Measurements from ENCODE around the gene SCGB3A2.
"Not testable (repeated sequence)": the region's sequence is repeated elsewhere in the genome, so short reads cannot be mapped to it uniquely, and the experiment has no call there.

SCGB3A2 gene

GRCh38 chr5:147872744-147873435, 5.6 kb upstream of the SCGB3A2 start:
- not testable (repeated sequence) for ATAC-seq

GRCh38 chr5:147874118-147874875, 4.2 kb upstream of the SCGB3A2 start:
- ATAC-seq, result not testable (repeated sequence)

GRCh38 chr5:147874910-147875367, 3.6 kb upstream of the SCGB3A2 start:
- no peak for ATAC-seq

GRCh38 chr5:147876141-147876540, 2.4 kb upstream of the SCGB3A2 start:
- TF ChIP-seq RARB (CRISPR knock-in tag; IDR thresholded peaks at IDR 0.05), result no peak
- TF ChIP-seq GLIS3 (CRISPR knock-in tag; IDR thresholded peaks at IDR 0.05), result no peak
- ATAC-seq, result no peak

More at GRCh38 chr5:147874910-147875367, 3.6 kb upstream of the SCGB3A2 start:
- no peak for TF ChIP-seq ZFP30 (CRISPR knock-in tag; IDR thresholded peaks at IDR 0.05)
- TF ChIP-seq ZNF565 (CRISPR knock-in tag; conservative IDR thresholded peaks at IDR 0.05; ENCODE audit: low read depth), result no peak
- TF ChIP-seq ZC3H10 (CRISPR knock-in tag; IDR thresholded peaks at IDR 0.05), result no peak
- no peak for TF ChIP-seq SNAI2 (CRISPR knock-in tag; IDR thresholded peaks at IDR 0.05)
- TF ChIP-seq TOX (CRISPR knock-in tag; IDR thresholded peaks at IDR 0.05; ENCODE audit: borderline replicate concordance), result no peak
- no peak for TF ChIP-seq CREB5 (CRISPR knock-in tag; IDR thresholded peaks at IDR 0.05; ENCODE audit: low read depth)
- no peak for TF ChIP-seq ZFP3 (CRISPR knock-in tag; IDR thresholded peaks at IDR 0.05)

GRCh38 chr5:147876626-147877025, 1.9 kb upstream of the SCGB3A2 start:
- ATAC-seq, result no peak

More at GRCh38 chr5:147876626-147877025, 1.9 kb upstream of the SCGB3A2 start:
- TF ChIP-seq PPARA (CRISPR knock-in tag; IDR thresholded peaks at IDR 0.05; ENCODE audit: borderline replicate concordance), result no peak
- TF ChIP-seq CSRNP3 (CRISPR knock-in tag; IDR thresholded peaks at IDR 0.05), result no peak
- TF ChIP-seq PATZ1 (CRISPR knock-in tag; IDR thresholded peaks at IDR 0.05; ENCODE audit: borderline replicate concordance), result no peak
- TF ChIP-seq ZFP3 (CRISPR knock-in tag; IDR thresholded peaks at IDR 0.05), result no peak
- TF ChIP-seq BACH2 (CRISPR knock-in tag; IDR thresholded peaks at IDR 0.05; ENCODE audit: borderline replicate concordance), result no peak
- TF ChIP-seq CREB5 (CRISPR knock-in tag; IDR thresholded peaks at IDR 0.05; ENCODE audit: low read depth), result no peak
- no peak for TF ChIP-seq TSHZ2 (CRISPR knock-in tag; IDR thresholded peaks at IDR 0.05)
- no peak for TF ChIP-seq ZNF8 (CRISPR knock-in tag; IDR thresholded peaks at IDR 0.05)
- TF ChIP-seq TCF4 (CRISPR knock-in tag; IDR thresholded peaks at IDR 0.05; ENCODE audit: borderline replicate concordance), result no peak
- no peak for TF ChIP-seq ZNF70 (CRISPR knock-in tag; IDR thresholded peaks at IDR 0.05)
- TF ChIP-seq ESRRG (CRISPR knock-in tag; IDR thresholded peaks at IDR 0.05), result no peak
- TF ChIP-seq ISL1 (CRISPR knock-in tag; IDR thresholded peaks at IDR 0.05), result no peak
- TF ChIP-seq OSR1 (CRISPR knock-in tag; IDR thresholded peaks at IDR 0.05), result no peak
- TF ChIP-seq ARNTL (CRISPR knock-in tag; IDR thresholded peaks at IDR 0.05; ENCODE audit: borderline replicate concordance, low read depth), result no peak
- TF ChIP-seq TOX (CRISPR knock-in tag; IDR thresholded peaks at IDR 0.05; ENCODE audit: borderline replicate concordance), result no peak
- no peak for TF ChIP-seq ZFP30 (CRISPR knock-in tag; IDR thresholded peaks at IDR 0.05)
